ENCODE measurements around the gene SMAD4. TPM values are rescaled to one million over a fixed set of nuclear protein-coding genes. Genes with fewer than 3 reads are reported as not detected.

Gene SMAD4
- polyA plus RNA-seq, 2 of the 4 experiments (the other 2 are of a cell fraction) = 52.1 to 107 TPM

DNA sequence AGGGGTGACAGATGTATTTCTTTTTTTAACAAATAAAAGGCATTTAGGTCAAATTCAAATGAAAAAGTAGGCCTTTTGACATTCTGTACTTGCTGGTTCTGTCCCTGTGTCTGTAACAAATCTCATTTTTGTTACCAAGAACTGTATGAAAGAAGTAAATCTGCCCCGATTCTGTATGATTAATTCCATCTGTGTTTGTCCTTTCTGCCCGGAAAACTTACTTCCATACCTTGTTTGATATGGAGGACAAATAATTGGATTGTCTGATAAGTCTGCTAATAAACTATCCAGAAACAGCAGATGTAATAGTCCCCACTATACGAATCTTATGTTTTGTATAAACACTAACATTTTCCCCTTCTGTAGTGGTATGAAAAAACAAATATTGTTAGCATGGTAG, 97.7 kb downstream of the SMAD4 start:
- no peak for FAIRE-seq

GRCh38 chr18:51128533-51128932, 98.5 kb downstream of the SMAD4 start:
- no peak overlapping the region for H3K27ac ChIP-seq
- DNase-seq (ENCODE audit: low read depth in 1 of 2, low spot score in 1 of 2) (no peak), ATAC-seq (no peak), FAIRE-seq (no peak)
- TF ChIP-seq MAX (IDR thresholded peaks at IDR 0.05) = no peak
- no peak for TF ChIP-seq CBX8 (IDR thresholded peaks at IDR 0.05)
- TF ChIP-seq, protein P1, sequence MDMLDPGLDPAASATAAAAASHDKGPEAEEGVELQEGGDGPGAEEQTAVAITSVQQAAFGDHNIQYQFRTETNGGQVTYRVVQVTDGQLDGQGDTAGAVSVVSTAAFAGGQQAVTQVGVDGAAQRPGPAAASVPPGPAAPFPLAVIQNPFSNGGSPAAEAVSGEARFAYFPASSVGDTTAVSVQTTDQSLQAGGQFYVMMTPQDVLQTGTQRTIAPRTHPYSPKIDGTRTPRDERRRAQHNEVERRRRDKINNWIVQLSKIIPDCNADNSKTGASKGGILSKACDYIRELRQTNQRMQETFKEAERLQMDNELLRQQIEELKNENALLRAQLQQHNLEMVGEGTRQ (IDR thresholded peaks at IDR 0.05) = no peak
- TF ChIP-seq RFX5 (IDR thresholded peaks at IDR 0.05) = no peak
- no peak for TF ChIP-seq BHLHE40 (IDR thresholded peaks at IDR 0.05; ENCODE audit: low read depth, low read length)
- TF ChIP-seq, protein P2, sequence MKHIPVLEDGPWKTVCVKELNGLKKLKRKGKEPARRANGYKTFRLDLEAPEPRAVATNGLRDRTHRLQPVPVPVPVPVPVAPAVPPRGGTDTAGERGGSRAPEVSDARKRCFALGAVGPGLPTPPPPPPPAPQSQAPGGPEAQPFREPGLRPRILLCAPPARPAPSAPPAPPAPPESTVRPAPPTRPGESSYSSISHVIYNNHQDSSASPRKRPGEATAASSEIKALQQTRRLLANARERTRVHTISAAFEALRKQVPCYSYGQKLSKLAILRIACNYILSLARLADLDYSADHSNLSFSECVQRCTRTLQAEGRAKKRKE (CRISPR knock-in tag; IDR thresholded peaks at IDR 0.05; ENCODE audit: low read depth) = no peak
- no peak for TF ChIP-seq ZFP36 (IDR thresholded peaks at IDR 0.05; ENCODE audit: borderline replicate concordance, partially characterized antibody)
- no peak for TF ChIP-seq POLR2AphosphoS2 (conservative IDR thresholded peaks at IDR 0.05; ENCODE audit: low read length)
- TF ChIP-seq EHF (CRISPR knock-in tag; IDR thresholded peaks at IDR 0.05) = no peak
- TF ChIP-seq NFE2L2 (conservative IDR thresholded peaks at IDR 0.05; ENCODE audit: low read length) = no peak
- TF ChIP-seq EP300 (IDR thresholded peaks at IDR 0.05) = no peak
- TF ChIP-seq, protein P3, sequence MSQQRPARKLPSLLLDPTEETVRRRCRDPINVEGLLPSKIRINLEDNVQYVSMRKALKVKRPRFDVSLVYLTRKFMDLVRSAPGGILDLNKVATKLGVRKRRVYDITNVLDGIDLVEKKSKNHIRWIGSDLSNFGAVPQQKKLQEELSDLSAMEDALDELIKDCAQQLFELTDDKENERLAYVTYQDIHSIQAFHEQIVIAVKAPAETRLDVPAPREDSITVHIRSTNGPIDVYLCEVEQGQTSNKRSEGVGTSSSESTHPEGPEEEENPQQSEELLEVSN (IDR thresholded peaks at IDR 0.05; ENCODE audit: borderline replicate concordance, low read depth) = no peak
- ChIA-PET CTCF (interaction anchor here (0.7 kb wide), 1 partner anchor 869 kb away, joined by 3 read pairs; no protein-coding TSS in a partner anchor), POLR2A (no interaction called here)
- no peak overlapping the region for H3K4me3 ChIP-seq
- peaks cover 9% of the 10 kb centered on the region; the same call in 2 of the 3 replicates for H3K4me1 ChIP-seq
- WGBS (ENCODE audit: missing lambda C conversion rate) = 87% methylated on average over 4 of the region's 4 CpGs
- H3K4me2 ChIP-seq = no peak overlapping the region
- H3K9me3 ChIP-seq = no peaks in the 10 kb centered on the region

More for the DNA sequence above, 97.7 kb downstream of the SMAD4 start:
- TF ChIP-seq, protein P2 (CRISPR knock-in tag; IDR thresholded peaks at IDR 0.05; ENCODE audit: low read depth) = no peak
- no peak for TF ChIP-seq ZC3H11A (IDR thresholded peaks at IDR 0.05)
- no peak for TF ChIP-seq JUNB (IDR thresholded peaks at IDR 0.05)
- no peak for TF ChIP-seq RCOR1 (IDR thresholded peaks at IDR 0.05; ENCODE audit: low read depth, low read length)
- no peak for TF ChIP-seq BHLHE40 (IDR thresholded peaks at IDR 0.05; ENCODE audit: low read depth, low read length)
- TF ChIP-seq POLR2A (IDR thresholded peaks at IDR 0.05; ENCODE audit: low read length) = no peak
- TF ChIP-seq HDAC2 (IDR thresholded peaks at IDR 0.05) = no peak
- Histone ChIP-seq H3K4me1 (peaks cover 6% of the 10 kb centered on the region; the same call in 1 of the 3 replicates), H3K27ac (no peak overlapping the region), H3K4me2 (no peak overlapping the region), H3K9me3 (no peaks in the 10 kb centered on the region), H3K4me3 (no peak overlapping the region)
- no peak for ATAC-seq
- WGBS (ENCODE audit: missing lambda C conversion rate) = 80% methylated on average over 3 of the region's 3 CpGs
- POLR2A ChIA-PET = no interaction called here
- DNase-seq (ENCODE audit: low read depth in 1 of 2, low spot score in 1 of 2) = no peak
- CTCF ChIA-PET = interaction anchor here (0.7 kb wide), 1 partner anchor 870 kb away, joined by 3 read pairs; no protein-coding TSS in a partner anchor

- ATAC-seq (no peak), DNase-seq (ENCODE audit: low read depth in 1 of 2, low spot score in 1 of 2) (no peak), FAIRE-seq (no peak)
- Histone ChIP-seq H3K4me3 (no peak overlapping the region), H3K27ac (0 out of 6 replicates have a peak overlapping the region, but pooled peaks of 1 of the 2 experiments have one; percentile 21), H3K9me3 (no peaks in the 10 kb centered on the region), H3K4me2 (peak overlapping the region; percentile 9; the same call in 1 of the 3 replicates), H3K4me1 (peaks cover 43% of the 10 kb centered on the region; the same call in 2 of the 3 replicates)
- WGBS (ENCODE audit: missing lambda C conversion rate) = 51% methylated on average over 6 of the region's 6 CpGs
- ChIA-PET POLR2A (no interaction called here), CTCF (interaction anchor here (1.4 to 1.6 kb wide), 2 partner anchors 22 to 35 kb away, joined by 3 to 8 read pairs; no protein-coding TSS in a partner anchor)
- no peak for TF ChIP-seq RNF2 (IDR thresholded peaks at IDR 0.05; ENCODE audit: borderline replicate concordance, low read depth)
- TF ChIP-seq ZSCAN20 (CRISPR knock-in tag; IDR thresholded peaks at IDR 0.05) = no peak
- TF ChIP-seq, protein P1 (IDR thresholded peaks at IDR 0.05) = no peak
- TF ChIP-seq PHF8 (IDR thresholded peaks at IDR 0.05; ENCODE audit: borderline replicate concordance, low read depth) = no peak
- TF ChIP-seq RCOR1 (IDR thresholded peaks at IDR 0.05; ENCODE audit: low read depth, low read length) = no peak
- no peak for TF ChIP-seq MYC (IDR thresholded peaks at IDR 0.05; ENCODE audit: borderline replicate concordance, low read length)
- TF ChIP-seq SMC3 (IDR thresholded peaks at IDR 0.05) = no peak
- no peak for TF ChIP-seq RAD21 (conservative IDR thresholded peaks at IDR 0.05 in 1 of 2, IDR thresholded peaks at IDR 0.05 in 1 of 2)
- no peak for TF ChIP-seq HDAC2 (IDR thresholded peaks at IDR 0.05)
- TF ChIP-seq CEBPB (IDR thresholded peaks at IDR 0.05) = no peak
- TF ChIP-seq HMGXB4 (CRISPR knock-in tag; IDR thresholded peaks at IDR 0.05; ENCODE audit: borderline replicate concordance) = no peak
- TF ChIP-seq MAFK (IDR thresholded peaks at IDR 0.05; ENCODE audit: partially characterized antibody) = no peak
- TF ChIP-seq ESRRA (IDR thresholded peaks at IDR 0.05; ENCODE audit: borderline replicate concordance, low read length) = no peak
- TF ChIP-seq FOSB (CRISPR knock-in tag; IDR thresholded peaks at IDR 0.05) = no peak
- TF ChIP-seq EP300 (IDR thresholded peaks at IDR 0.05) = no peak
Observed at GRCh38 chr18:51132256-51132935, 102.4 kb downstream of the SMAD4 start.
